SU-DHL-6 (cell line): ENCODE measurements around the gene FOXE1.

Source experiments
- H2AFZ ChIP-seq: fragments of 200-600 bp; sonication (generic); 2 replicates; pipeline ENCODE4 v1.6.1; 2014; ENCODE audit warnings: low read depth, mild to moderate bottlenecking, moderate library complexity, mixed read lengths, antibody characterized with exemption, low read length; ENCODE audit not compliant: severe bottlenecking
- H3F3A ChIP-seq: fragments of 200-600 bp; shearing (Covaris generic); 2 replicates; pipeline ENCODE4 v1.6.0; 2016; ENCODE audit warnings: antibody characterized with exemption, mild to moderate bottlenecking; ENCODE audit not compliant: insufficient read depth
- H3K27ac ChIP-seq: fragments of 200-600 bp; sonication (generic); 2 replicates; pipeline ENCODE4 v1.5.1; 2016; ENCODE audit warnings: low read depth, mild to moderate bottlenecking, low read length, moderate library complexity, mixed read lengths
- H3K27me3 ChIP-seq: fragments of 200-600 bp; sonication (generic), shearing (Covaris generic); 2 replicates; pipeline ENCODE4 v1.6.0; 2014; ENCODE audit warnings: mild to moderate bottlenecking, low read length
- H3K36me3 ChIP-seq: fragments of 200-600 bp; sonication (generic); 2 replicates; pipeline ENCODE4 v1.6.1; 2014; ENCODE audit warnings: mild to moderate bottlenecking, low read length, mixed read lengths
- H3K4me2 ChIP-seq: fragments of 300-600, 200-600 bp; shearing (Covaris generic), sonication (generic); 2 replicates; pipeline ENCODE4 v1.6.0; 2014; ENCODE audit warnings: low read length, low read depth, mild to moderate bottlenecking; ENCODE audit not compliant: poor library complexity, severe bottlenecking
- H3K4me3 ChIP-seq: fragments of 200-600 bp; sonication (generic); 2 replicates; pipeline ENCODE4 v1.5.1; 2014; ENCODE audit warnings: antibody characterized with exemption, low read length, mild to moderate bottlenecking, mixed read lengths; ENCODE audit not compliant: insufficient read depth, poor library complexity, severe bottlenecking
- H3K79me2 ChIP-seq: fragments of 200-600 bp; sonication (generic); 2 replicates; pipeline ENCODE4 v1.6.1; 2014; ENCODE audit warnings: mild to moderate bottlenecking, low read length, moderate library complexity; ENCODE audit not compliant: insufficient read depth
- H3K9ac ChIP-seq: fragments of 200-600 bp; sonication (generic); 2 replicates; pipeline ENCODE4 v1.7.0; 2014; ENCODE audit warnings: mild to moderate bottlenecking, low read length
- H3K9me2 ChIP-seq: fragments of 200-600 bp; sonication (generic); replicated peaks from 2 replicates; pipeline ENCODE4 v1.6.1; 2014; ENCODE audit warnings: low read length; ENCODE audit not compliant: insufficient read depth
- H3K9me3 ChIP-seq: fragments of 200-600 bp; sonication (generic); 2 replicates; pipeline ENCODE4 v1.6.1; 2014; ENCODE audit warnings: low read length, mixed read lengths; ENCODE audit not compliant: insufficient read depth
- H4K20me1 ChIP-seq: fragments of 200-600 bp; sonication (generic); 2 replicates; pipeline ENCODE4 v1.6.1; 2014; ENCODE audit warnings: low read depth, mild to moderate bottlenecking, antibody characterized with exemption, low read length, moderate library complexity, mixed read lengths
- CTCF ChIP-seq: fragments of 200-600 bp; sonication (generic); IDR thresholded peaks from one replicate; pipeline ENCODE4 v1.5.1; 2017; ENCODE audit warnings: antibody characterized with exemption, mild to moderate bottlenecking, low read length, moderate library complexity; ENCODE audit not compliant: insufficient read depth, poor library complexity, severe bottlenecking
- EZH2phosphoT487 ChIP-seq: fragments of 200-600 bp; sonication (generic), shearing (Covaris generic); conservative IDR thresholded peaks from 2 replicates; pipeline ENCODE4 v1.6.1; 2018; ENCODE audit warnings: mild to moderate bottlenecking, antibody characterized with exemption, low read length, moderate library complexity, mixed read lengths

FOXE1 gene

GRCh38 chr9:97809666-97810344 is 43.2 kb upstream of the FOXE1 start:
- Histone ChIP-seq H3K27ac (no peak overlapping the region), H3K27me3 (no peaks in the 10 kb centered on the region), H3K36me3 (no peaks in the 10 kb centered on the region), H3K9me3 (peaks cover 6% of the 10 kb centered on the region; the same call in 1 of the 2 replicates), H3K4me2 (no peak overlapping the region), H3F3A (no peaks in the 10 kb centered on the region), H3K9ac (no peak overlapping the region), H3K4me3 (no peak overlapping the region), H2AFZ (no peak overlapping the region), H3K79me2 (no peaks in the 10 kb centered on the region), H3K9me2 (no peaks in the 10 kb centered on the region), H4K20me1 (no peaks in the 10 kb centered on the region)
- TF ChIP-seq CTCF (no peak), EZH2phosphoT487 (no peak)

DNA sequence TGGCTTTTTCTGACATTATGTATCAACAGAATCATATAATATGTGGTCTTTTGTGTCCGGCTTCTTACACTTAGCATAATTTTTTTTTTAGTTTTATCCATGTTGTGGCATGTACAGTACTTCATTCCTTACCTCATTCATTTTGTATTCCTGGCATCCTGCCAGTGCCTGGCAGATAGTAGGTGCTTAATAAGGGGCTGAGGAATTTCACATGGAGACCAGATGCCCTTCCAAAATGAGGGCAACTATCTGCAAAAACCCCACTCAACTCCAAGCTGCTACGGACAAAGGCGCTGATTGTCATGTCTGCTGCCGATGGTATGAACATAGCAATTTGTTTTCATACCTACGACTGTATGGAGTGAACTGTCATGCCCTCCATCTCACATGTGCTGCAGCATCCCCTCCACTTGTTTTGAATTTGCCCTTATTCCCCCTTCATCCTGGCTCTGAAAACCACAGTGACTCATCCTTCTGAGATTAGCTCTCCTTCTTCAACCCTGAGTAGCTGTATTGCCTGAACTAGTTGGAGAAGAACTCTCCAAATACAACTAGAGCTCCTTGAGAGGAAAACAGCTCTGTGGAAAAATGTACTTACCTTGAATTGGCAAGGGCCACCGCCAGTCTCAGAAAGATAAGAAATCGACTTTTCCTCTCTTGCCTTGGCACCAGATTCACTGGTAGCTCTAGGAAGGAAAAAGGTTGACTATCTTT is 41.3 kb upstream of the FOXE1 start:
- H3K4me2 ChIP-seq = no peak overlapping the region
- H2AFZ ChIP-seq = no peak overlapping the region
- H3K27ac ChIP-seq = no peak overlapping the region
- H4K20me1 ChIP-seq = no peaks in the 10 kb centered on the region
- H3K9ac ChIP-seq = no peak overlapping the region
- H3K36me3 ChIP-seq = no peaks in the 10 kb centered on the region
- no peak for TF ChIP-seq EZH2phosphoT487
- no peak for TF ChIP-seq CTCF
- H3K9me2 ChIP-seq = no peaks in the 10 kb centered on the region
- H3K9me3 ChIP-seq = peaks cover 6% of the 10 kb centered on the region; the same call in 1 of the 2 replicates
- H3K27me3 ChIP-seq = no peaks in the 10 kb centered on the region
- no peaks in the 10 kb centered on the region for H3F3A ChIP-seq
- H3K4me3 ChIP-seq = no peak overlapping the region
- no peaks in the 10 kb centered on the region for H3K79me2 ChIP-seq

DNA sequence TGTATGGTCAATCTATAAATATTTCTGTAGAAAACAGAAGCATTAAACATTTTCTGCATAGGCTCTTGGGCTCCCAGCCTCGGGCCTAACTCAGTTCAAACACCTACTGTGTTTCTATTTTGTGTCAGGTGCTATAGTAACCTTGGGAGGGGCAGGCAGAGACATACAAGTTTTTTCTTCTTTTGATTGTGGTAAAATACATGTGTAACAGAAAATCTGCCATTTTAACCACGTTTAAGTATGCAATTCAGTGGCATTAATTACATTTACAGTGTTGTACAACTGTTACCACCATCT is 40.8 kb upstream of the FOXE1 start:
- Histone ChIP-seq H3F3A (no peaks in the 10 kb centered on the region), H3K4me2 (no peak overlapping the region), H3K27ac (no peak overlapping the region), H4K20me1 (no peaks in the 10 kb centered on the region), H3K9me3 (peaks cover 6% of the 10 kb centered on the region; the same call in 1 of the 2 replicates), H3K36me3 (no peaks in the 10 kb centered on the region), H3K79me2 (no peaks in the 10 kb centered on the region), H3K9me2 (no peaks in the 10 kb centered on the region), H2AFZ (no peak overlapping the region), H3K4me3 (no peak overlapping the region), H3K27me3 (no peaks in the 10 kb centered on the region), H3K9ac (no peak overlapping the region)
- TF ChIP-seq EZH2phosphoT487 = no peak
- TF ChIP-seq CTCF = no peak
